Ishikawa (cell line): ENCODE results near the gene ZMIZ1.

Experiments
- CEBPB ChIP-seq: IDR thresholded peaks from 2 replicates; pipeline ENCODE4 v1.6.1; 2012
- CREB1 ChIP-seq: IDR thresholded peaks from 2 replicates; pipeline ENCODE4 v1.6.1; 2012; ENCODE audit warnings: low read depth
- EGR1 ChIP-seq: IDR thresholded peaks from 2 replicates; pipeline ENCODE4 v1.6.1; 2012
- EP300 ChIP-seq: IDR thresholded peaks from 2 replicates; pipeline ENCODE4 v1.6.1; 2012; ENCODE audit warnings: borderline replicate concordance
- FOXM1 ChIP-seq: IDR thresholded peaks from 2 replicates; pipeline ENCODE4 v1.6.1; 2012; ENCODE audit warnings: low read depth, borderline replicate concordance
- MAX ChIP-seq: IDR thresholded peaks from 2 replicates; pipeline ENCODE4 v1.6.1; 2012
- NFIC ChIP-seq: IDR thresholded peaks from 2 replicates; pipeline ENCODE4 v1.6.1; 2012
- RAD21 ChIP-seq: IDR thresholded peaks from 2 replicates; pipeline ENCODE4 v1.6.1; 2012; ENCODE audit warnings: low read depth
- REST ChIP-seq: IDR thresholded peaks from 2 replicates; pipeline ENCODE4 v1.6.1; 2012; ENCODE audit warnings: low read depth, mild to moderate bottlenecking
- TAF1 ChIP-seq: IDR thresholded peaks from 2 replicates; pipeline ENCODE4 v1.6.1; 2012; ENCODE audit warnings: low read depth, mild to moderate bottlenecking
- TCF12 ChIP-seq: IDR thresholded peaks from 2 replicates; pipeline ENCODE4 v1.6.1; 2012; ENCODE audit warnings: low read depth
- TEAD4 ChIP-seq: IDR thresholded peaks from 2 replicates; pipeline ENCODE4 v1.6.1; 2012
- USF1 ChIP-seq: IDR thresholded peaks from 2 replicates; pipeline ENCODE4 v1.6.1; 2012
- YY1 ChIP-seq: IDR thresholded peaks from 2 replicates; pipeline ENCODE4 v1.6.1; 2012; ENCODE audit warnings: low read depth
- ZBTB7A ChIP-seq: IDR thresholded peaks from 2 replicates; pipeline ENCODE4 v1.6.1; 2012; ENCODE audit warnings: low read depth

ZMIZ1 gene

GRCh38 chr10:79178614-79179163 is 109.9 kb downstream of the ZMIZ1 start:
- TF ChIP-seq TEAD4: no peak
- TF ChIP-seq EP300: no peak; the same call in 1 of the 2 replicates
- TF ChIP-seq CEBPB: no peak
- TF ChIP-seq USF1: no peak
- TF ChIP-seq TAF1: no peak
- TF ChIP-seq RAD21: no peak
- 0 out of 2 replicates have a peak, but pooled peaks have one; percentile 17 for TF ChIP-seq TCF12
- TF ChIP-seq EGR1: 0 out of 2 replicates have a peak, but pooled peaks have one; percentile 18
- TF ChIP-seq NFIC: peak; percentile 58; the same call in 1 of the 2 replicates
- no peak for TF ChIP-seq FOXM1
- TF ChIP-seq YY1: no peak
- no peak for TF ChIP-seq CREB1
- TF ChIP-seq ZBTB7A: 0 out of 2 replicates have a peak, but pooled peaks have one; percentile 40
- TF ChIP-seq REST: no peak
- peak; percentile 0; the same call in 1 of the 2 replicates for TF ChIP-seq MAX

GRCh38 chr10:79179164-79179956 is 110.6 kb downstream of the ZMIZ1 start:
- TF ChIP-seq MAX (peak; percentile 1; the same call in 1 of the 2 replicates), RAD21 (no peak), TAF1 (no peak), CEBPB (no peak), EGR1 (no peak)

GRCh38 chr10:79179957-79180309 is 111.2 kb downstream of the ZMIZ1 start:
- TF ChIP-seq YY1 (no peak), CREB1 (no peak), TEAD4 (no peak), ZBTB7A (no peak), FOXM1 (no peak)

- no peak for TF ChIP-seq REST
- TF ChIP-seq YY1: no peak
- TF ChIP-seq FOXM1: no peak
- 0 out of 2 replicates have a peak, but pooled peaks have one; percentile 8 for TF ChIP-seq USF1
- no peak for TF ChIP-seq TAF1
- no peak for TF ChIP-seq EP300
These were observed 111.9 kb downstream of the ZMIZ1 start for GRCh38 chr10:79180414-79181221.

- TF ChIP-seq ZBTB7A (no peak), TAF1 (no peak; the same call in 1 of the 2 replicates), TEAD4 (no peak), EGR1 (no peak), TCF12 (no peak), NFIC (no peak), CREB1 (no peak), RAD21 (no peak), CEBPB (no peak), YY1 (no peak), FOXM1 (no peak)
These were observed 112.5 kb downstream of the ZMIZ1 start for GRCh38 chr10:79181227-79181626.
